HEK293 (cell line): ENCODE data around the gene CHERP.
A peak's percentile ranks its signal among the peaks of the same experiment; 100 is the strongest.

Experiments
- BCL11A ChIP-seq: fragments of 450-650 bp; formaldehyde crosslinking; IDR thresholded peaks from 2 replicates; pipeline ENCODE4 v1.5.1; 2016; ENCODE audit warnings: low read depth, missing biosample characterization, missing genetic modification characterization
- MZF1 ChIP-seq: fragments of 450-650 bp; formaldehyde crosslinking; IDR thresholded peaks from 2 replicates; pipeline ENCODE4 v1.5.1; 2017; ENCODE audit warnings: missing biosample characterization, missing genetic modification characterization, borderline replicate concordance
- SP2 ChIP-seq: fragments of 450-650 bp; formaldehyde crosslinking; IDR thresholded peaks from 2 replicates; pipeline ENCODE4 v1.5.1; 2016; ENCODE audit warnings: missing biosample characterization, missing genetic modification characterization
- YY1 ChIP-seq: fragments of 450-650 bp; formaldehyde crosslinking; IDR thresholded peaks from 2 replicates; pipeline ENCODE4 v1.5.1; 2018; ENCODE audit warnings: missing biosample characterization, missing genetic modification characterization
- YY2 ChIP-seq: fragments of 450-650 bp; formaldehyde crosslinking; IDR thresholded peaks from 2 replicates; pipeline ENCODE4 v1.5.1; 2016; ENCODE audit warnings: missing biosample characterization, missing genetic modification characterization
- ZFP69B ChIP-seq: fragments of 450-650 bp; formaldehyde crosslinking; IDR thresholded peaks from 2 replicates; pipeline ENCODE4 v1.5.1; 2016; ENCODE audit warnings: missing biosample characterization, missing genetic modification characterization
- ZNF114 ChIP-seq: fragments of 450-650 bp; formaldehyde crosslinking; IDR thresholded peaks from 2 replicates; pipeline ENCODE4 v1.5.0; 2017; ENCODE audit warnings: missing biosample characterization, missing genetic modification characterization
- ZNF138 ChIP-seq: fragments of 450-650 bp; formaldehyde crosslinking; IDR thresholded peaks from 2 replicates; pipeline ENCODE4 v1.5.1; 2016; ENCODE audit warnings: missing biosample characterization, missing genetic modification characterization, borderline replicate concordance
- ZNF146 ChIP-seq: fragments of 450-650 bp; formaldehyde crosslinking; IDR thresholded peaks from 2 replicates; pipeline ENCODE4 v1.5.1; 2016; ENCODE audit warnings: missing biosample characterization, missing genetic modification characterization
- ZNF169 ChIP-seq: fragments of 450-650 bp; formaldehyde crosslinking; IDR thresholded peaks from 2 replicates; pipeline ENCODE4 v1.5.1; 2016; ENCODE audit warnings: missing biosample characterization, missing genetic modification characterization
- ZNF292 ChIP-seq: fragments of 450-650 bp; formaldehyde crosslinking; IDR thresholded peaks from 2 replicates; pipeline ENCODE4 v1.5.1; 2016; ENCODE audit warnings: low read depth, missing biosample characterization, missing genetic modification characterization, borderline replicate concordance
- ZNF366 ChIP-seq: fragments of 450-650 bp; formaldehyde crosslinking; conservative IDR thresholded peaks from 2 replicates; pipeline ENCODE4 v1.5.1; 2016; ENCODE audit warnings: missing biosample characterization, missing genetic modification characterization
- ZNF501 ChIP-seq: fragments of 450-650 bp; formaldehyde crosslinking; IDR thresholded peaks from 2 replicates; pipeline ENCODE4 v1.5.1; 2016; ENCODE audit warnings: missing biosample characterization, missing genetic modification characterization
- ZNF530 ChIP-seq: fragments of 450-650 bp; formaldehyde crosslinking; IDR thresholded peaks from 2 replicates; pipeline ENCODE4 v1.5.1; 2016; ENCODE audit warnings: low read depth, missing biosample characterization, missing genetic modification characterization
- ZNF664 ChIP-seq: fragments of 450-650 bp; formaldehyde crosslinking; IDR thresholded peaks from 2 replicates; pipeline ENCODE4 v1.5.1; 2016; ENCODE audit warnings: missing biosample characterization, missing genetic modification characterization
- ZNF785 ChIP-seq: fragments of 450-650 bp; formaldehyde crosslinking; IDR thresholded peaks from 2 replicates; pipeline ENCODE4 v1.5.1; 2016; ENCODE audit warnings: missing biosample characterization, missing genetic modification characterization
- ZNF830 ChIP-seq: fragments of 450-650 bp; IDR thresholded peaks from 2 replicates; pipeline ENCODE4 v1.5.0; 2018; ENCODE audit warnings: missing biosample characterization, missing genetic modification characterization, low read depth, mild to moderate bottlenecking, moderate library complexity
- ZNF843 ChIP-seq: fragments of 450-650 bp; formaldehyde crosslinking; IDR thresholded peaks from 2 replicates; pipeline ENCODE4 v1.5.1; 2016; ENCODE audit warnings: missing biosample characterization, missing genetic modification characterization
- TF ChIP-seq, protein P1 (sequence below): fragments of 450-650 bp; formaldehyde crosslinking; IDR thresholded peaks from 2 replicates; pipeline ENCODE4 v1.5.1; 2017; ENCODE audit warnings: missing biosample characterization, missing genetic modification characterization
- TF ChIP-seq, protein P2 (sequence below): fragments of 450-650 bp; IDR thresholded peaks from 2 replicates; pipeline ENCODE4 v1.5.1; 2018; ENCODE audit warnings: missing biosample characterization, mild to moderate bottlenecking, missing genetic modification characterization
- TF ChIP-seq, protein P3 (sequence below): fragments of 450-650 bp; formaldehyde crosslinking; IDR thresholded peaks from 2 replicates; pipeline ENCODE4 v1.5.1; 2016; ENCODE audit warnings: missing biosample characterization, missing genetic modification characterization
- TF ChIP-seq, protein P4 (sequence below): fragments of 450-650 bp; formaldehyde crosslinking; IDR thresholded peaks from 2 replicates; pipeline ENCODE4 v1.5.1; 2016; ENCODE audit warnings: missing biosample characterization, missing genetic modification characterization
- TF ChIP-seq, protein P5 (sequence below): fragments of 450-650 bp; formaldehyde crosslinking; IDR thresholded peaks from 2 replicates; pipeline ENCODE4 v1.5.1; 2016; ENCODE audit warnings: missing biosample characterization, missing genetic modification characterization
- TF ChIP-seq, protein P6 (sequence below): fragments of 450-650 bp; formaldehyde crosslinking; IDR thresholded peaks from 2 replicates; pipeline ENCODE4 v1.5.1; 2017; ENCODE audit warnings: missing biosample characterization, missing genetic modification characterization
- TF ChIP-seq, protein P7 (sequence below): fragments of 450-650 bp; formaldehyde crosslinking; IDR thresholded peaks from 2 replicates; pipeline ENCODE4 v1.5.1; 2016; ENCODE audit warnings: missing biosample characterization, missing genetic modification characterization
- TF ChIP-seq, protein P8 (sequence below): fragments of 450-650 bp; formaldehyde crosslinking; optimal IDR thresholded peaks from 2 replicates; pipeline ENCODE3; 2016; ENCODE audit warnings: missing biosample characterization, mild to moderate bottlenecking, missing genetic modification characterization

CHERP gene

DNA sequence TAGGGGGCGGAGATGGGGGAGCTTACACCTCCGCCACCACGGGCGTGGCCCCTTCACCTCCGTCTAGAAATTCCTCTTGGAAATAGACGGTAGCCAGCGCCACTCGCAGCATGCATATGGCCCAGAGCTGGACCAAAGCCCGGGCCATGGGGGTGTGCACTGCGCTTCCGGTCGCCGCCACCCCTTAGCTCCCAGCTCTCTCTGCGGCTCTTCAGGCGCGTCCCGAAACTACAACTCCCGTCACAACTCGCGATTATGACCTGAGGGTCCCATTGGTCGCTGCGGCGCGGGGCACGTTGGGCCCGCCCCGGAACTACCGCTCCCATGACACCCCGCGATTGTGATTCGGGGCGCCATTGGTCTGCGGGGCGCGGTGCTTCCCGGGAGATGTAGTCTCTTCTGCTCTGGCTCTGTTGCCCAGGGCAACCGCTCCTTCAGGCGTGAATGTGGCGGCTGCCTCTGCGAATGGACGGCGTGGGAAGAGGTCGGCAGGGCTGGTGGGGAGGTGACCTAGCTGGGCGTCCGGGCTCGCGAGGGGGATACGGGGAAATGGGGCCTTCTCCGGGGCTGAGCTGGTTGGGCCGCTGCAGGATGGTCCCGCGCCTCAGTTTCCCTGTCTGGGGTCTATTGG, 46.1 kb downstream of the CHERP start, which contains the start of the genes C19orf44 and CALR3 (continued):
- TF ChIP-seq, protein P1, sequence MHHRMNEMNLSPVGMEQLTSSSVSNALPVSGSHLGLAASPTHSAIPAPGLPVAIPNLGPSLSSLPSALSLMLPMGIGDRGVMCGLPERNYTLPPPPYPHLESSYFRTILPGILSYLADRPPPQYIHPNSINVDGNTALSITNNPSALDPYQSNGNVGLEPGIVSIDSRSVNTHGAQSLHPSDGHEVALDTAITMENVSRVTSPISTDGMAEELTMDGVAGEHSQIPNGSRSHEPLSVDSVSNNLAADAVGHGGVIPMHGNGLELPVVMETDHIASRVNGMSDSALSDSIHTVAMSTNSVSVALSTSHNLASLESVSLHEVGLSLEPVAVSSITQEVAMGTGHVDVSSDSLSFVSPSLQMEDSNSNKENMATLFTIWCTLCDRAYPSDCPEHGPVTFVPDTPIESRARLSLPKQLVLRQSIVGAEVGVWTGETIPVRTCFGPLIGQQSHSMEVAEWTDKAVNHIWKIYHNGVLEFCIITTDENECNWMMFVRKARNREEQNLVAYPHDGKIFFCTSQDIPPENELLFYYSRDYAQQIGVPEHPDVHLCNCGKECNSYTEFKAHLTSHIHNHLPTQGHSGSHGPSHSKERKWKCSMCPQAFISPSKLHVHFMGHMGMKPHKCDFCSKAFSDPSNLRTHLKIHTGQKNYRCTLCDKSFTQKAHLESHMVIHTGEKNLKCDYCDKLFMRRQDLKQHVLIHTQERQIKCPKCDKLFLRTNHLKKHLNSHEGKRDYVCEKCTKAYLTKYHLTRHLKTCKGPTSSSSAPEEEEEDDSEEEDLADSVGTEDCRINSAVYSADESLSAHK (tag by site-specific recombination), result 0 out of 2 replicates have a peak, but pooled peaks have one; percentile 24
- TF ChIP-seq MZF1 (tag by site-specific recombination), result no peak
- TF ChIP-seq YY2 (tag by site-specific recombination), result peak; percentile 97
- TF ChIP-seq, protein P2, sequence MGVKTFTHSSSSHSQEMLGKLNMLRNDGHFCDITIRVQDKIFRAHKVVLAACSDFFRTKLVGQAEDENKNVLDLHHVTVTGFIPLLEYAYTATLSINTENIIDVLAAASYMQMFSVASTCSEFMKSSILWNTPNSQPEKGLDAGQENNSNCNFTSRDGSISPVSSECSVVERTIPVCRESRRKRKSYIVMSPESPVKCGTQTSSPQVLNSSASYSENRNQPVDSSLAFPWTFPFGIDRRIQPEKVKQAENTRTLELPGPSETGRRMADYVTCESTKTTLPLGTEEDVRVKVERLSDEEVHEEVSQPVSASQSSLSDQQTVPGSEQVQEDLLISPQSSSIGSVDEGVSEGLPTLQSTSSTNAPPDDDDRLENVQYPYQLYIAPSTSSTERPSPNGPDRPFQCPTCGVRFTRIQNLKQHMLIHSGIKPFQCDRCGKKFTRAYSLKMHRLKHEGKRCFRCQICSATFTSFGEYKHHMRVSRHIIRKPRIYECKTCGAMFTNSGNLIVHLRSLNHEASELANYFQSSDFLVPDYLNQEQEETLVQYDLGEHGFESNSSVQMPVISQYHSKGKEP (tag by site-specific recombination), result no peak
- TF ChIP-seq, protein P3, sequence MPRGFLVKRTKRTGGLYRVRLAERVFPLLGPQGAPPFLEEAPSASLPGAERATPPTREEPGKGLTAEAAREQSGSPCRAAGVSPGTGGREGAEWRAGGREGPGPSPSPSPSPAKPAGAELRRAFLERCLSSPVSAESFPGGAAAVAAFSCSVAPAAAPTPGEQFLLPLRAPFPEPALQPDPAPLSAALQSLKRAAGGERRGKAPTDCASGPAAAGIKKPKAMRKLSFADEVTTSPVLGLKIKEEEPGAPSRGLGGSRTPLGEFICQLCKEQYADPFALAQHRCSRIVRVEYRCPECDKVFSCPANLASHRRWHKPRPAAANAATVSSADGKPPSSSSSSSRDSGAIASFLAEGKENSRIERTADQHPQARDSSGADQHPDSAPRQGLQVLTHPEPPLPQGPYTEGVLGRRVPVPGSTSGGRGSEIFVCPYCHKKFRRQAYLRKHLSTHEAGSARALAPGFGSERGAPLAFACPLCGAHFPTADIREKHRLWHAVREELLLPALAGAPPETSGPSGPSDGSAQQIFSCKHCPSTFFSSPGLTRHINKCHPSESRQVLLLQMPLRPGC (tag by site-specific recombination), result no peak
- TF ChIP-seq ZNF366 (tag by site-specific recombination), result no peak
- TF ChIP-seq ZNF114 (tag by site-specific recombination), result no peak
- peak; percentile 98 for TF ChIP-seq YY1
- TF ChIP-seq, protein P4, sequence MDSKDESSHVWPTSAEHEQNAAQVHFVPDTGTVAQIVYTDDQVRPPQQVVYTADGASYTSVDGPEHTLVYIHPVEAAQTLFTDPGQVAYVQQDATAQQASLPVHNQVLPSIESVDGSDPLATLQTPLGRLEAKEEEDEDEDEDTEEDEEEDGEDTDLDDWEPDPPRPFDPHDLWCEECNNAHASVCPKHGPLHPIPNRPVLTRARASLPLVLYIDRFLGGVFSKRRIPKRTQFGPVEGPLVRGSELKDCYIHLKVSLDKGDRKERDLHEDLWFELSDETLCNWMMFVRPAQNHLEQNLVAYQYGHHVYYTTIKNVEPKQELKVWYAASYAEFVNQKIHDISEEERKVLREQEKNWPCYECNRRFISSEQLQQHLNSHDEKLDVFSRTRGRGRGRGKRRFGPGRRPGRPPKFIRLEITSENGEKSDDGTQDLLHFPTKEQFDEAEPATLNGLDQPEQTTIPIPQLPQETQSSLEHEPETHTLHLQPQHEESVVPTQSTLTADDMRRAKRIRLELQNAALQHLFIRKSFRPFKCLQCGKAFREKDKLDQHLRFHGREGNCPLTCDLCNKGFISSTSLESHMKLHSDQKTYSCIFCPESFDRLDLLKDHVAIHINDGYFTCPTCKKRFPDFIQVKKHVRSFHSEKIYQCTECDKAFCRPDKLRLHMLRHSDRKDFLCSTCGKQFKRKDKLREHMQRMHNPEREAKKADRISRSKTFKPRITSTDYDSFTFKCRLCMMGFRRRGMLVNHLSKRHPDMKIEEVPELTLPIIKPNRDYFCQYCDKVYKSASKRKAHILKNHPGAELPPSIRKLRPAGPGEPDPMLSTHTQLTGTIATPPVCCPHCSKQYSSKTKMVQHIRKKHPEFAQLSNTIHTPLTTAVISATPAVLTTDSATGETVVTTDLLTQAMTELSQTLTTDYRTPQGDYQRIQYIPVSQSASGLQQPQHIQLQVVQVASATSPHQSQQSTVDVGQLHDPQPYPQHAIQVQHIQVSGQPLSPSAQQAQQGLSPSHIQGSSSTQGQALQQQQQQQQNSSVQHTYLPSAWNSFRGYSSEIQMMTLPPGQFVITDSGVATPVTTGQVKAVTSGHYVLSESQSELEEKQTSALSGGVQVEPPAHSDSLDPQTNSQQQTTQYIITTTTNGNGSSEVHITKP (tag by site-specific recombination), result peak; percentile 99
- no peak for TF ChIP-seq ZNF664
- TF ChIP-seq ZFP69B (tag by site-specific recombination), result peak; percentile 37; the same call in 1 of the 2 replicates
- TF ChIP-seq, protein P5, sequence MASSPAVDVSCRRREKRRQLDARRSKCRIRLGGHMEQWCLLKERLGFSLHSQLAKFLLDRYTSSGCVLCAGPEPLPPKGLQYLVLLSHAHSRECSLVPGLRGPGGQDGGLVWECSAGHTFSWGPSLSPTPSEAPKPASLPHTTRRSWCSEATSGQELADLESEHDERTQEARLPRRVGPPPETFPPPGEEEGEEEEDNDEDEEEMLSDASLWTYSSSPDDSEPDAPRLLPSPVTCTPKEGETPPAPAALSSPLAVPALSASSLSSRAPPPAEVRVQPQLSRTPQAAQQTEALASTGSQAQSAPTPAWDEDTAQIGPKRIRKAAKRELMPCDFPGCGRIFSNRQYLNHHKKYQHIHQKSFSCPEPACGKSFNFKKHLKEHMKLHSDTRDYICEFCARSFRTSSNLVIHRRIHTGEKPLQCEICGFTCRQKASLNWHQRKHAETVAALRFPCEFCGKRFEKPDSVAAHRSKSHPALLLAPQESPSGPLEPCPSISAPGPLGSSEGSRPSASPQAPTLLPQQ (tag by site-specific recombination), result peak; percentile 21; the same call in 1 of the 2 replicates
- 0 out of 2 replicates have a peak, but pooled peaks have one; percentile 33 for TF ChIP-seq ZNF843 (tag by site-specific recombination)
- TF ChIP-seq ZNF830 (tag by site-specific recombination), result no peak
- no peak for TF ChIP-seq ZNF146
- no peak for TF ChIP-seq ZNF138 (tag by site-specific recombination)
- TF ChIP-seq BCL11A (tag by site-specific recombination), result 0 out of 2 replicates have a peak, but pooled peaks have one; percentile 20
- no peak for TF ChIP-seq ZNF530 (tag by site-specific recombination)
- TF ChIP-seq, protein P6, sequence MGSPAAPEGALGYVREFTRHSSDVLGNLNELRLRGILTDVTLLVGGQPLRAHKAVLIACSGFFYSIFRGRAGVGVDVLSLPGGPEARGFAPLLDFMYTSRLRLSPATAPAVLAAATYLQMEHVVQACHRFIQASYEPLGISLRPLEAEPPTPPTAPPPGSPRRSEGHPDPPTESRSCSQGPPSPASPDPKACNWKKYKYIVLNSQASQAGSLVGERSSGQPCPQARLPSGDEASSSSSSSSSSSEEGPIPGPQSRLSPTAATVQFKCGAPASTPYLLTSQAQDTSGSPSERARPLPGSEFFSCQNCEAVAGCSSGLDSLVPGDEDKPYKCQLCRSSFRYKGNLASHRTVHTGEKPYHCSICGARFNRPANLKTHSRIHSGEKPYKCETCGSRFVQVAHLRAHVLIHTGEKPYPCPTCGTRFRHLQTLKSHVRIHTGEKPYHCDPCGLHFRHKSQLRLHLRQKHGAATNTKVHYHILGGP (tag by site-specific recombination), result no peak
- TF ChIP-seq ZNF785, result no peak
- TF ChIP-seq, protein P7, sequence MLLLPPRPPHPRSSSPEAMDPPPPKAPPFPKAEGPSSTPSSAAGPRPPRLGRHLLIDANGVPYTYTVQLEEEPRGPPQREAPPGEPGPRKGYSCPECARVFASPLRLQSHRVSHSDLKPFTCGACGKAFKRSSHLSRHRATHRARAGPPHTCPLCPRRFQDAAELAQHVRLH (tag by site-specific recombination), result peak; percentile 99
- TF ChIP-seq ZNF169 (tag by site-specific recombination), result no peak
- TF ChIP-seq, protein P8, sequence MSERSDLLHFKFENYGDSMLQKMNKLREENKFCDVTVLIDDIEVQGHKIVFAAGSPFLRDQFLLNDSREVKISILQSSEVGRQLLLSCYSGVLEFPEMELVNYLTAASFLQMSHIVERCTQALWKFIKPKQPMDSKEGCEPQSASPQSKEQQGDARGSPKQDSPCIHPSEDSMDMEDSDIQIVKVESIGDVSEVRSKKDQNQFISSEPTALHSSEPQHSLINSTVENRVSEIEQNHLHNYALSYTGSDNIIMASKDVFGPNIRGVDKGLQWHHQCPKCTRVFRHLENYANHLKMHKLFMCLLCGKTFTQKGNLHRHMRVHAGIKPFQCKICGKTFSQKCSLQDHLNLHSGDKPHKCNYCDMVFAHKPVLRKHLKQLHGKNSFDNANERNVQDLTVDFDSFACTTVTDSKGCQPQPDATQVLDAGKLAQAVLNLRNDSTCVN (tag by site-specific recombination), result peak; percentile 50
- TF ChIP-seq ZNF292 (tag by site-specific recombination), result no peak
- peak; percentile 98 for TF ChIP-seq SP2 (tag by site-specific recombination)
- TF ChIP-seq ZNF501 (tag by site-specific recombination), result no peak
